ENCODE results near the gene ST6GALNAC1.

Gene ST6GALNAC1

DNA sequence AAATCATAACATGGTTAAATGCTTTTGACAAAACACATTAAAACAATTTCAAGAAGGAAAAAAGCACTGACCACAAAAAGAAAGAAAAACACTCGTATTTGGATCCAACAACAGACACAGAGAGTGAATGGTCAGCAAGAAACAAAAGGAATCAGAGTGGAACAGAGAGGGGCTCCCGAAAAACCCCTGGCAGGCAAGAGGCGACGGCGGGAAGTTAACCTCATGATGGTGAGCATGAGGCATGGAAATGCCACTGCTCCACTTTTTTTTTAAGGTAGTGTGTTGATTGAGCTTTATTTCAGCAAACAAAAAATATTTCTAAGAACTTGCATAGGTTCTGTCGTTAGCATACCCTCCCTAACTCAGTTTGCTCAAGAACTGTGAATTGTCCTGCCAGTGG lies 32.1 kb upstream of the ST6GALNAC1 start:
- DNase-seq (ENCODE audit: low read depth in 2 of 3, low spot score in 2 of 3), result no peak

DNA sequence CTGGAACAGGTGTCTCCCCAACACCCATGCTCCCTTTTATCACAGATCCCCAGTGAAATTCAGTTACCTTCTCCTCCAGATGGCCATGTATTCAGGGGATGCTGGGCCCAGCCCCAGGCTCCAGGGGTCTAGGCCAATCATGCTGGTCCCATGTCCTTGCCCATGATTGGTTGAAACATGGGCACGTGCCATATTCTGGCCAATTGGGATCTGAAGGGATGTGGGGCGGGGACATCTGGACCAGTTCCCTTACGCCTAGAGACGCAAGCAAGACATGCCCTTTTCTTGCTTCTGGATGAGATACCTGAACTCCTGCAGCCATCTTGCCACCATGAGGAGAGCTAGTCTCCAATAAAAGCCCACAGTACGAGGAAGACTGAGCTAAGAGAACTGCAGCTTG lies 31.0 kb upstream of the ST6GALNAC1 start:
- DNase-seq (ENCODE audit: low read depth in 2 of 3, low spot score in 2 of 3), result no peak

DNA sequence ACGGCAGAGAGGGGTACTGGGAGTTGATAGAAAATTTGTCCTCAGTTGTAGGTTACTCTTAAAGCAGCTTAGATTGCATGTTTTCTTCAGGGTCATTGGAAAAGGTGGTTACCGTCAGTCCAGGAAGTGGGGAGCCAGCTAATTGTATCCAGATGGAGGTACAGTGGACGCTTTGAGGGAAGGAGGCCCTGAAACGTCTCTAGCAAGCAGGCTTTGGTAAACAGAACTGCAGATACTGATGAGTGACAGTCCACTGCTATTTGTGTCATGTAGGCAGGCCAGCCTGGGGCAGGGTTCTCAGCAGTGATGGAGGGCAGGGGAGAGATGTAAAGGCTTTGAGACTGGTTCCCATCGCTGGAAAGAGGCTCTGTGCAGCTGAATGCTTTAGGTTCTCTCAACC lies 30.2 kb upstream of the ST6GALNAC1 start:
- no peak for DNase-seq (ENCODE audit: low read depth in 2 of 3, low spot score in 2 of 3)

- no peak for DNase-seq (ENCODE audit: low read depth in 2 of 3, low spot score in 2 of 3)
Observed at GRCh38 chr17:76672892-76673291, 29.3 kb upstream of the ST6GALNAC1 start.

DNA sequence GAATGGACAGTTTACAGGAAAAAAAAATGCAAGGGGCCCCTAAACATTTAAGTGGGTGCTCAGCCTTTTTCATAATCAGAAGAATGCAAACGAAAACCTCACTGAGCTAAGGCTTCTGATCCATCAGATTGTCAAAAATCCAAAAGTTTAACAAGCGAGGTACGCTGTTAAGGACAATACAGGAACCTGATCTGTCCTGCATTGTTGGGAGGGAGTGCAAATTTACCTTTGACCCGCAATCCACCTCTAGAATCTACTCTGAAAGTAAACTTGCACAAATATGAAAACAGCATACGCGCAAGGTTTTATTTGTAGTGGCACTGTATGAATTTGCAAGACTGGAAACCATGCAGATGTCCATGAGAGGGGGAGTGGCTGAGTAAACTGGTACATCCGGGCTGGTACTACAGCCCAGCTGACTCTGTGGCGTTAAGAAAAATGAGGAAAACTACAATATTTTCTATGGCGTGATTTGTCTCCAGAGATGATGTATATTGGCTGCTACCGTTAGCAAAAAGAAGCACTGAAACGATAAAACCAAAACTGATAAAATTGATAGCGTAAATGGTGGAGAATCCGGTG lies 28.8 kb upstream of the ST6GALNAC1 start:
- DNase-seq (ENCODE audit: low read depth in 2 of 3, low spot score in 2 of 3), result no peak

- DNase-seq (ENCODE audit: low read depth in 2 of 3, low spot score in 2 of 3), result no peak
Observed at GRCh38 chr17:76671912-76672262, 28.3 kb upstream of the ST6GALNAC1 start.

DNA sequence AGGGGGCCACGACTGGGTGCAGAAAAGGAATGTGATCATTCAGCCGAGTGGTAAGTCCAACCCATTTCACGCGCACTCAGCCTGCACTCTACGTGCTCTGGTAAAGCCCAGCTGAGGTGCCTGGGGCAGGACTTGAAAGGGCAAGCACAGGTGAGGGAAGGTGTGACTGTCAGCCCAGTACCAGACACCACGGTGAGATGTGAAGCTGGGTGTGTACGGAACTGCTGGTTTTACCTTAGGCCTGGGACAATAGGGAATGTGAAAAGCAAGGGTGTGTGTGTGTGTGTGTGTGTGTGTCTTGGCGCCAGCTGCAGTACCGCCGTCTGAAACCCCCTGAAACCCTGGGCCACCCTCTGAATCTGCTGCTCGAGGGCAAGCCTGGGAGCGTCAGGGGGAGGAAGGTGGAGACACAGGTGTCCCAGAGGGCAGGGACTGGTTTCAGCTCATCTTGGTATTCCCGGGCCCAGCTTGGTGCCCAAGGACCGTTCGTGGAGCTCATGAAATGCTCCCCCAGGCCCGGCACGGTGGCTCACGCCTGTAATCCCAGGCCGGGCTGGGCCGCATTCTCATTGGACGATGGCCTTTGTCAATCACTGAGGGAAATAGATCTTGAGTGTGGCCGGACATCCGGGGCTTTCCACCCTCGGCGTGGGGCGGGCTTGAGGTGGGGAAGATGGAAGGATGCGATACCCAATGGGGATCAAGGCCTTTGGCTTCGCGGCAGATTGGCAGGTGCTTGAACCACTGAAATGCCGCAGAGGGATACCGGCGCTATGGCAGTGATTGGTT lies 27.8 kb upstream of the ST6GALNAC1 start:
- peak; percentile 94 to 96 (median 95) for DNase-seq (ENCODE audit: low read depth in 2 of 3, low spot score in 2 of 3)

DNA sequence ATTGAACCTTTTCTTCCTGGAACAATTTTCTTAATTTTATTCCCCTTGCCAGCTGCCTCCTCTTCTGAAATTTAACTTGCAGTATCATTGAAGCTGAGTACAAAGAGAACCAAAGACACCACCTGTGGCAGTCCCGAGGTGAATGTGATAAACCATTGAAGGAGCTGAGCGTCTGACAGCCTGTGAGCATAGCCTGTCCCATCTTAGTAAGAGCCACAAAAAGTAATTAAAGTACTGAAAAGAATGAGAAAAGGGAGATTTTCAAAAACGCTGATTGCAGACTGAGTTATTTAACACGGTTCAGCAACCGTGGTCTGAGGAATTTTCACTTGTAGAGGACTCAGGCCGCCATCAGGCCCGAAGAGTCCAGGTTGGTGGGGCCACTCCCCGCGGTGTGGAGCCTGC lies 27.2 kb upstream of the ST6GALNAC1 start:
- no peak for DNase-seq (ENCODE audit: low read depth in 2 of 3, low spot score in 2 of 3)

DNA sequence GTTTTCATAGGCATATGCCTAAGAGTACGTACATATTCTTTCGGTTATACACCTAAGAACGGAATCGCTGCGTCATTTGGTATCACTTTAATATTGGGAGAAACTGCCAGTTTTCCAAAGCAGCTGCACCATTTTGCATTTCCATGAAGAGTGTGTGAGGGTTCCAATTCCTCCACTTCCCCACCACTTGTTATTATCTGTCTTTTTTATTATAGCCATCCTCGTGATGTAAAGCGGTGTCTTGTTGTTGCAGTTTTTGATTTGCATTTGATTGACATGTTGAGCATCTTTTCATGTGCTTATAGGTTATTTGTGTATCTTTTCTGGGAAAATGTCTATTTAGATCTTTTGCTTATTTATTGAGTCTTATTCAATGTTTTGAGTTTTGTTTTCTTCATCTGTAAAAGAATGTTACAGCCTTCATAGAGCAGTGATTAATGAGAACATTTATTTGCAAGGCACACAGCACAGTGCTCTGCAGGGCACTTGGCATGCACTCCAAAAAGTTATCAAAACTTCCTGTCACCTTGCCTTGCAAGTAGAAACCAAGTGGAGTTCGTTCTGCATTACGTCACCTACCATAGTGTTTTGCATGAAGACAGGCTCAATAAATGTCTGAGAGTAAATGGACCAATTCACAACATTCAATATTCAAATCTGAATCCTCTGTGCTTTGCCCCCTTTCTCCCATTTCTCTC lies 26.6 kb upstream of the ST6GALNAC1 start:
- no peak for DNase-seq (ENCODE audit: low read depth in 2 of 3, low spot score in 2 of 3)

GRCh38 chr17:76667786-76668453 lies 24.4 kb upstream of the ST6GALNAC1 start:
- no peak for DNase-seq (ENCODE audit: low read depth in 2 of 3, low spot score in 2 of 3)

DNA sequence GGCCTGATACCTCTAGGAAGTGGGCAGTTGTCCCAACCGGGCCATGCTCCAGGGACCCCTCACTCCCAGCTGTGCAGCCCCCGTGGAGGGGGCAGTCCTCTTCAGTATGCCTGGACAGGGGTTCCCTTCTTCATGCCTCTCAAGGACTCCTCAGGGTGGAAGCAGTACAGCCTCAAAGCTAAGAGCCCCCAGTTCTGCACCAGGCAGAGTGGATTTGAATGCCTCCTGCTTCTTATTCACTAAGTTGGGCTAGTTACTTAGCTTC lies 23.9 kb upstream of the ST6GALNAC1 start:
- no peak for DNase-seq (ENCODE audit: low read depth in 2 of 3, low spot score in 2 of 3)

DNA sequence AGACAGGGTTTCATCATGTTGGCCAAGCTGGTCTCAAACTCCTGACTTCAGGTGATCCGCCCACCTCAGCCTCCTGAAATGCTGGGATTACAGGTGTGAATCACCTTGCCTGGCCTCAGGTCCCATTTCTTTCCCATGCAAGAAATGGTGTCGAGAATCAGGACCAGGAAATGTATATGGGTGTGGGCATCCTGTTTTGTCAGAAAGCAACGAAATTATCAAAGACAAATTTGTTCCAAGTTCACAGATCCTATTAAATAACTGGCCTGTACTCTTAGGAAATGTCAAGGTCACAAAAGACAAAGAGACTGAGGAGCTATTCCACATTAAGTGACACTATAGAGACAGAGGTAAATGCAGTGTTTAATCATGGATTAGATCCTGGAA lies 17.1 kb upstream of the ST6GALNAC1 start:
- no peak for DNase-seq (ENCODE audit: low read depth in 2 of 3, low spot score in 2 of 3)

- no peak for DNase-seq (ENCODE audit: low read depth in 2 of 3, low spot score in 2 of 3)
Observed at GRCh38 chr17:76659928-76660655, 16.5 kb upstream of the ST6GALNAC1 start.

DNA sequence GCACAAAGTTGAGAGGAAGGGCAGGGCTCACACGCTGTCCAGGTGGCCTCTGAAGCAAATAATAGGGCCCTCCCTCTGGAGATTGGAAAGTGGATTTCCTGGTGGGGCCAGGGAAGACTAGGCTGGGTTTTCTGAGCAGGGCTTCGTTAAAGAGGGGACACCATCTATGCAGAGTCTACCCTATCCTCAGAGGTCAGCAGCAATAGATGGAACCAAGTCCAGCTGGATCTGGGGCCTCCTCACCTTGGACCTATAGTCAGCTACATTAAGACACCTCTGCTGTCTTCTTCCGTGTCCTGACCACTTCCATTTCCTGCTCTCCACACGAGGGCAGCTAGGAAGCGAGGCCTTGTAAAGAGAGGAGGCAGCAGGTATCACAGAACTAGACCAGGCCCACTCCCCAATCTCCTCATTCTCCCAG lies 14.7 kb upstream of the ST6GALNAC1 start:
- no peak for DNase-seq (ENCODE audit: low read depth in 2 of 3, low spot score in 2 of 3)

DNA sequence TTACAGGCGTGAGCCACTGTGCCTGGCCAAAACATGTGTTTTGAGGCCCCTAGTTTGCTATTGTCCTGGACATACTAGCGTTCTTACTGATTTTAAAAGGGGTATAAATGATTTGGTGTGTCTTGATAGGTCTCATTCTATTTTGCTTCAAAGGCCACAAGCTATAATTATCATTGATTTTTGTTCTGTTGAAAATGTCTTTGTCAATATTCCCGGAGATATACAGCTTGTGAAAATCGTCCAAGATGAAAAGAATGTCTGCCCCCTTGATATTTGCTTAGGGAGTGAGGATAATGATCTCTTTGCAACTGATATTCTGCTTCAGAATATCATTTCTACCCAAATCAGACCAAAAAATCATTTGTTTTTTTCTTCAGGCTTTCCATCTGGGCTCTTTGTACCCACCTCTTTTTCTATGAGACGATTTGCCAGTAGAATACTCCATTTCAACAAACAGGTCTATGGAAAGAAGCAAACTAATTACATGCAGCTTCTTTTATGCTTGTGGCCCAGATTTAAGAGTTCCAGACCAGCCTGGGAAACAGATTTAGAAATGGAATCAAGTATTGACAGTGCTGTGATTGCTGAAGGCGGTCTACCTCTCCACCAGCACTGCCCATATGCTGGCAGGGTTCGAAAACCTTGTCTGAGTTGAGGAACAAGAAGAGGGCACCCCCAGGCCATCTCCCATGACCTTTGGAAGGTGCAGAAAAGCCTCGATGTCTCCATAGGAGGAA lies 14.1 kb upstream of the ST6GALNAC1 start:
- no peak for DNase-seq (ENCODE audit: low read depth in 2 of 3, low spot score in 2 of 3)

GRCh38 chr17:76654408-76654807 lies 10.9 kb upstream of the ST6GALNAC1 start:
- DNase-seq (ENCODE audit: low read depth in 2 of 3, low spot score in 2 of 3), result no peak

DNA sequence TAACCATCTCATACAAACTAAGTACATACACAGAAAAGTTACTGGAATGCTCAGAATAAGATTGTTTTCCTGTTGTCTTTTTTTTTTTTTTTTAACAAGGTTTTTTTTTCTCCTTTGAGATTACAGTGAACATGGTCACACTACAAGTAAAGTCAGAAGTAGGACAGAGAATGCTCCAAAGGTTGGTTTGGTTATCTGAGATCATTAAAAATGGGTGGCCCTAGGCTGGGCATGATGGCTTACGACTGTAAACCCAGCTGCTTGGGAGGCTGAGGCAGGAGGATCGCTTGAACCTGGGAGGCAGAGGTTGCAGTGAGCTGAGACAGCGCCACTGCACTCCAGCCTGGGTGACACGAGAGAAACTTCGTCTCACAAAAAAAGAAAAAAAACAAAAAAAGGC lies 6.9 kb upstream of the ST6GALNAC1 start:
- DNase-seq (ENCODE audit: low read depth in 2 of 3, low spot score in 2 of 3), result no peak

DNA sequence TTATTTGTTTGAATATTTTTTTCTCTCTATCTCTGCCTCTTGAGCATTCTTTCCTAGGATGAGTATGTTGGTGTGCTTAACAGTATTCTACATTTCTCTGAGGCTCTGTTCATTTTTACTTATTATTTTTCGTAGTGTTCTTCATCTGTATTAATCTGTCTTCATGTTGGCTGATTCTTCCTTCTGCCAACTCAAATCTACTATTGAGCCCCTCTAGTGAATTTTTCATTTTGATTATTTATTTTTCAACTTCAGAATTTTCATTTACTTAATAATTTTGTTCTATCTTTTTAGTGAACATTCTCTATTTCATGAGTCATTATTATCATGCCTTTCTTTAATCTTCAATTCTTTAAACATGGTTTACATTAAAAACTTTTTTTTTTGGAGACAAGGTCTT lies 3.2 kb upstream of the ST6GALNAC1 start:
- DNase-seq (ENCODE audit: low read depth in 2 of 3, low spot score in 2 of 3), result no peak

DNA sequence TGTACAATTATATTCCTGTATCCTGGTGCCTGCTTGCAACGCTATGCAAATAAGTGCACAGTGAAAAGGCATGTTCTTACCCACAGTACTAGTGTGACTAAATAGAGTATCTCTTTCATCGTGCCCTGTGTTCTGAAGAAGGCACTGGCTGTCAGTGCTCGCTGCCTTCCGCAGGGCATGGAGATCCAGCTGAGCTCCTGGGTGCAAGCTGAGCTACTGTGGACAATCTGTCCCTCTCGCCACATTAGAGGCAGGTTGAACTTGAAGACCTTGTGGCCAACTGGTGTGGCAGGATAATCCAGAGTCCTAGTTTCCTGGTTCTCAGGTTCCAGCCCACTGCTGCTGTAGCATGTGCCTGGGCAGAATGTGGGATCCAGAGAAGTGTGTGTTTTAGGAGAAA lies 1.9 kb upstream of the ST6GALNAC1 start:
- DNase-seq (ENCODE audit: low read depth in 2 of 3, low spot score in 2 of 3), result no peak

DNA sequence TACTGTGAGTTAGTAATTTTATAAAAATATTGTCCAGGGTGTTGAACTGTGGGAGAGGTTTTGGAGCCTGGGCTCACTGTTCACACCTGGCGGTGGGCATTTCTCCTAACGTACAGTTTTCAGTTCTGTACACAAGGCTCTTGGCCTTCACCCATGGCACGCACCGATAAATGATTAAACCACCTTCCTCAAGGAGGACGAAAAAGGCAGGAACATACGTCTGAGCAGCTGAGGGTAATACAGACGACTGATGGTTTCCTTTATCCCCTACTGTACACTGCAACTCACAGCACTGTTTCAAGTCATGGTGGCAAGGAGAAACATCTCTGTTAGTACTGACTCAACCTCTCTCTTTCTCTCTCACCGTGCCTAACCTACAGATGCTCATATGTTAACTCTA lies 1.4 kb upstream of the ST6GALNAC1 start:
- no peak for DNase-seq (ENCODE audit: low read depth in 2 of 3, low spot score in 2 of 3)

GRCh38 chr17:76642994-76643393 lies 563 bp downstream of the ST6GALNAC1 start:
- no peak for DNase-seq (ENCODE audit: low read depth in 2 of 3, low spot score in 2 of 3)
